NCI-H146 treated with DMSO at 0.1 percent for 48 hours (cell line): Measurements from ENCODE around the gene RPS25.
A peak's percentile ranks its signal among the peaks of the same experiment; 100 is the strongest.
"Not testable (repeated sequence)": the region's sequence is repeated elsewhere in the genome, so short reads cannot be mapped to it uniquely, and the experiment has no call there.

Experiments
- DNase-seq: peaks from one replicate; lab custom pipeline; 2025; ENCODE audit not compliant: unreplicated experiment; lab: John Stamatoyannopoulos, UW

The RPS25 gene

GRCh38 chr11:119039471-119039870, 21.3 kb upstream of the RPS25 start:
- not testable (repeated sequence) for DNase-seq

DNA sequence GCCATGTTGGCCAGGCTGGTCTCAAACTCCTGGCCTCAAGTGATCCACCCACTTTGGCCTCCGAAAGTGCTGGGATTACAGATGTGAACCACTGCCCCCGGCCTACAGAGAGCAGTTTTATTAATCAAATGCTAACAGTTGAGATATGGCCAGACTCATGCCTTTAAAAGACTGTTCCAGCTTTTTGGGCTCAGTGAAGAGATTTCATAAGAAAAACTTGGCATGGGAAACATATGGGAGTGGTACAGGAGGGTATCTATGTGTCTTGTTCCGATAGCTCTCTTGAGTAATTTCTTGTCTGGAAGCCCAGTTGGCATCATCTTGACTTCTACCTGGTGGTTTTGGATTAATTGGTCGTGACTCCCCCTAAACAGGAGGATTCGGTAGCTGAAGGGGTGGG, 20.7 kb upstream of the RPS25 start:
- DNase-seq: no peak

DNA sequence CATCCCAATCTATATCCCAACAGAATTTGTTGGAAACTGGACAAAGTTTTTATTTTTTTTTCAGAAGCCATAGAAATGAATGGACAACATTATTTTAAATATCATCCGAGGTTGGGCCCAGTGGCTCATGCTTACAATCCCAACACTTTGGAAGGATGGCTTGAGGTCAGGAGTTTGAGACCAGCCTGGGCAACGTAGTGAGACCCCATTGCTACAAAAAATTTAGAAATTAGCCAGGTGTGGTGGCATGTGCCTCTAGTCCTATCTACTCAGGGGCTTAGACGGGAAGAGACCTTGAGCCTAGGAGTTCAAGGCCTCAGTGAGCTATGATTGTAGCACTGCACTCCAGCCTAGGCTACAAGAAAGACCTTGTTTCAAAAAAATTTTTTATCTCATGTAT, 16.7 kb upstream of the RPS25 start:
- DNase-seq: no peak

DNA sequence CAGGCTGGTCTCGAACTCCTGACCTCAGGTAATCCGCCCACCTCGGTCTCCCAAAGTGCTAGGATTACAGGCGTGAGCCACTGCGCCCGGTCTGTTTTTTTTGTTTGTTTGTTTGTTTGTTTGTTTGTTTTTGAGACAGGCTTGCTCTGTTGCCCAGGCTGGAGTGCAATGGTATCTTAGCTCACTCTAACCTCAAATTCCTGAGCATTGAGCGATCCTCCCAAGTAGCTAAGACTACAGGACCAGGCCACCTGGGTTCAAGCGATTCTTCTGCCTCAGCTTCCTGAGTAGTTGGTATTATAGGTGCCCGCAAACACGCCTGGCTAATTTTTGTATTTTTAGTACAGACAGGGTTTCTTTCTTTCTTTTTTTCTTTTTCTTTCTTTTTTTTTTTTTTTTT, 15.3 kb upstream of the RPS25 start:
- not testable (repeated sequence) for DNase-seq

GRCh38 chr11:119031912-119032280, 13.8 kb upstream of the RPS25 start:
- DNase-seq: no peak

- peak; percentile 90 for DNase-seq
Measured at GRCh38 chr11:119030329-119031047, 12.3 kb upstream of the RPS25 start, which contains the start of gene SLC37A4. TSS of gene SLC37A4 (minus strand) at chr11:119030877.

DNA sequence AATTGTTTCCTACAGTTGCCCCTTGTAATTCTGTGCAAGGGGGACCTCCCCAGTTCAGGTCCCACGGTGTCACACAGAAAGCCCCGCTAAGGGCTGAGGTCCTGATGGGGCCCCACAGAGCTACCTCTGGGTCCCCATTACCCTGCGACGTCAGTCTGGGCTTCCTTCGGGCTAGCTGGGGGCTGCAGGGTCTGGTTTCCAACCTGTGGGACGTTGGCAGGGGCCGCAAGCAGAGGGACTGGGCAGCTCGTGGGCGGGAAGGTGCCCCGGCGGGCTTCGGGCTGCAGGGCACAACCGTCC, 11.8 kb upstream of the RPS25 start:
- no peak for DNase-seq

- DNase-seq: no peak
Measured at GRCh38 chr11:119029340-119030028, 11.3 kb upstream of the RPS25 start.

DNA sequence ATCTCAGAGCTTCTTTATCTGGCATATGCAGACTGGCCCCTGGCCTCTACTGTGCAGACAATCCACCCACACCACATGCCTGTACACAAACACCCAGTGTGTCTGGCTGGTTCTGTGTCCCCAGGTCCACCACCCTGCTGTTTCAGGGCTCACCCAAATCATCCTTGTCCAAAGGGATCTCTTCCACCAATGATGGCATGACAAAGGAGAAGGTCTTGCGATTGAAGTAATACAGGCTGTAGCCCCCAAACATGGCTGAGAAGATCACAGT, 10.9 kb upstream of the RPS25 start:
- no peak for DNase-seq

- DNase-seq: no peak
Measured at GRCh38 chr11:119028346-119029068, 10.4 kb upstream of the RPS25 start.

GRCh38 chr11:119027561-119028345, 9.6 kb upstream of the RPS25 start:
- DNase-seq: no peak

GRCh38 chr11:119026970-119027369, 8.8 kb upstream of the RPS25 start:
- no peak for DNase-seq

DNA sequence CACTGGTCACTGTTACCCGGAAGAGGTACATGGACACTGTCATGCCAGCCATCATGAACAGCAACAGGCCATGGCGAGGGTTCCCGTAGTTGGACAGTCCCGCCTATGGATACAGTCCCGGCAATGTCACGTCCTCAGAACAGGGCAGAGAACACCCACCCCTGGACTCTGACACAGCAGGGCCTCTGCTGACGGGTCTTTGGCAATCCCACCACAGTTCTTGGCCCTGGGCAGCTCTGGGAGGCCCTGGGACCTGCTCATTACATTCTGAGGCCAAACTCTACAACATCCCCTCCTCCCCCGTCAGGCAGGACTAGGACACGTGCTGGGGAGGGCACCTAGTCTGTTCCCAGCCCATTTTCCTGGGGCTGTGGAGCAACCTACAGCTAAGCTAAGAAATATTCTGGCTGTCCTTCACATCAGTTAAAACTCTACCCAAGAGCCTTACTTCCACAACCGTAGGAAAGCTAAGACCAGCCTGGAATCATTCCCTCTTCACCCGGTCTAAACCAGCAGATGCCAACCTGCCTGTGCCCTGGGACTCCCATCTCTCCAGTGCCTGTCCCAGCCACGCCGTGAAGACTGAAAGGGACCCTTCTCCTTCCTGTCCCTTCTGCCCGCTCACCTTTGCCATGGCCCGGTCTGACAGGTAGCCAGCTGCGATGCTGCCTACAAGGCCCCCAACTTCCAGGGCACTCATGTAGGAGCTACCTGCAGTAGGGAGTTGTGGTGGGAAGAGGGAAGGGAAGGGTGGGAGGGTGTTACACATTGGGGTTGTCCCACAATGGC, 8.0 kb upstream of the RPS25 start:
- DNase-seq: no peak

DNA sequence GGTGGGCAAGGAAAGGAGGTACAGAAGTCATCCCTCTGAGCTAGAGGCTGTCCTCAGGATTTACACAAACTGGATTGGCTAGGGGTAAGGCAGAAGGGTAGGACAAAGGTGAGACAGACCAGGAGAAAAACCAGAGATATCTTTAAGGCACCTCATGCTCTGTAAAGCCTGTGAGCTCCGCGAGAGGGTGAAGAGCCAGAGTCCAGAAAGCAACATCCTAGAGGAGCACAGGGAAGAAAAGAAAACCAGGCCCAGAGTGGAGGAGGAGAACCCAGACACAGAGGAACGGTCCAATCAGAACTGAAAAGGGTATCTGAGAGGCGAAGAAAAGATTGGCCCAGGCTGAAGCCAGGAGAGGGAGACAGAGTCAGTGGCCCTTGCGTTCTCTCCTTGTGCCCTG, 7.4 kb upstream of the RPS25 start:
- DNase-seq: no peak

DNA sequence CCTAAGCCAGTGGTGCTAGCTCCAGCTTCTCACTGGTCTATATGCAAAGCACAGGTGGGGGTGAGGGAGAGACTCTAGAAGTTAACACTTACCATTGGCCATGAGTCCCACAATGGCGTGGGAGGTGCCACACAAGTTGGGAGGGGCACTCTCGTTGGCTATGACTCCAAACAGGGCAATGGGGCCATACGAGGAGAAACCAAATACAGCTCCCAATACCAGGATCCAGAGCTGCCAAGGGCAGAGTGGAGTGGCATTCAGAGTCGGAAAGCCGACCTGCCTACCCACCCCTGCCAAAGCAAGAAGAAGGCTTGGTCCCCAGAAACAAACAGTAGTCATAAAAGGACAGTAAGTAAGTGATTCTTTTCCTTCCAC, 6.9 kb upstream of the RPS25 start:
- no peak for DNase-seq

GRCh38 chr11:119024430-119025098, 6.4 kb upstream of the RPS25 start:
- DNase-seq: no peak

- DNase-seq: no peak
Measured at GRCh38 chr11:119023741-119024140, 5.6 kb upstream of the RPS25 start.

DNA sequence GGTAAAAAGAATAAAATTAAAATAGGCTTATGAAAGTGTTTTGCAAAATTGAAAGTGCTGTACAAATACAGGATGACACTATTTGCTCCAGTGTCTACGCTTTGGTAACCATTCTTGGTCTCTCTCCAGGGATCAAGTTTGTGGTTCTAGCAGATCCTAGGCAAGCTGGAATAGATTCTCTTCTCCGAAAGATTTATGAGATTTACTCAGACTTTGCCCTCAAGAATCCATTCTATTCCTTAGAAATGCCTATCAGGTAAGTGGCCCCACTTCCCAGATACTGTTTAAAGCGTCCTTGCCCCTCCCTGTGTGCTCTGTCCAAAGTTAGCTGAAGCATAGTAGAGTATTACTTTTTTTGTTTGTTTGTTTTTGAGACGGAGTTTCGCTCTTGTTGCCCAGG, 3.5 kb upstream of the RPS25 start:
- no peak for DNase-seq

DNA sequence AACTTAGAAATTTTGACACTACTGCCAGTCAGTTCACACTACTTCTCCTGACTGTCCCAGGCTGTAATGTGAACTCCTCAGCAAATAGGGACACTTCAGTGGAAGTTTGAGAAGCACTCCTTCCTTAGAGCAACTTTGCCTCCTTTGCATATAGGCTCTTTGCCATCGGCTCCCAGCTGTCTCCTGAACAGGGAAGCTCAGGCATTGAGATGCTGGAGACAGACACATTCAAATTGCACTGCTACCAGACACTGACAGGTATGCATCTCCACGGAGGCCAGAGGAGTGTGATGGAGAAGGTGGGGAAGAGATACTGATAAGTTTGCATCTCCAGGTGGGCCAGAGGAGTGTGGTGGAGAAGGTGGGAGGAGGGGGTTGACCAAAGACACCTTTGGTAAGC, 1.9 kb upstream of the RPS25 start:
- no peak for DNase-seq

DNA sequence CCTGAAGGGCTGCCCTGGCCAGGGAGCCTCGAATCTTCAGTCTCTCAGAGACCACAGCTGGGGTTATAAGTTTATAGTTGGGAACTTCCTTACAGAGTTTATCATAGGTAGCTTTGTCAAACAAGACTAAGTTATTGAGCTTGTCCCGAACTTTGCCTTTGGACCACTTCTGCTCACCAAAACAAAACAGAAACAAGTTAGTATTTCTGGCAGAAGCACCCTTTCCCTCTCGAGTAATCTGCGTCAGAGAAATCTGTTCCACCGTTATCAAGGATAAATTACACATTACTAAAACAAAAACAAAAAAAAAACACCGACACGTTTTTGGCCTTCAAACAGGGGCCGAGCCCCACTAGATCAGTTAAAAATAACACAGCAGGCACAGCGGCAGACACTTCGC, 766 bp downstream of the RPS25 start:
- not testable (repeated sequence) for DNase-seq
